DOHH2 (cell line): Measurements from ENCODE around the gene KIF22.

Experiments used
- EZH2phosphoT487 ChIP-seq: fragments of 200-600 bp; sonication (generic); IDR thresholded peaks from 2 replicates; pipeline ENCODE4 v1.6.1; 2017; ENCODE audit warnings: borderline replicate concordance, mild to moderate bottlenecking, antibody characterized with exemption, low read length, moderate library complexity, mixed read lengths
- TF ChIP-seq, protein P1 (sequence below): fragments of 200-600 bp; sonication (generic); IDR thresholded peaks from one replicate; pipeline ENCODE4 v1.5.1; 2014; ENCODE audit warnings: antibody characterized with exemption, mild to moderate bottlenecking, low read depth, low read length; ENCODE audit not compliant: poor library complexity, severe bottlenecking

DNA sequence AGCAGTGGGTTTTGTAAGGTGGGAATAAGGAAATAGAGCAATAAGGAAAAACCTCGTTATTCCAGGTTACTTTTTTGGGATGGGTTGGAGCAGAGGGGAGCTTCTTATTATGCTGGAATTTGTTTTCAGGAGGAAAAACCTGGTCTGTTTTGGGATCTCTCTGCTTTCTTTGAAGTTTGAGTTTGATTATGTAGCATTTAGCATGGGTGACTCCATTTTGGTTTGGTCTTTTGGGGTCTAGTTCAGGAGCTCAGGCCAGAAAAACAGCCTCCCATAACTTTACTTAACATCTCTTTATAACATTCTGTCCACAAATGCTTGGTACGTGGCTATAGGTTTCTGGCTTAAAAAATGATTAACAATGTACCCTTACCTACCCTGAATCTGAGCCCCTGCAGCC, 21.0 kb upstream of the KIF22 start:
- TF ChIP-seq, protein P1, sequence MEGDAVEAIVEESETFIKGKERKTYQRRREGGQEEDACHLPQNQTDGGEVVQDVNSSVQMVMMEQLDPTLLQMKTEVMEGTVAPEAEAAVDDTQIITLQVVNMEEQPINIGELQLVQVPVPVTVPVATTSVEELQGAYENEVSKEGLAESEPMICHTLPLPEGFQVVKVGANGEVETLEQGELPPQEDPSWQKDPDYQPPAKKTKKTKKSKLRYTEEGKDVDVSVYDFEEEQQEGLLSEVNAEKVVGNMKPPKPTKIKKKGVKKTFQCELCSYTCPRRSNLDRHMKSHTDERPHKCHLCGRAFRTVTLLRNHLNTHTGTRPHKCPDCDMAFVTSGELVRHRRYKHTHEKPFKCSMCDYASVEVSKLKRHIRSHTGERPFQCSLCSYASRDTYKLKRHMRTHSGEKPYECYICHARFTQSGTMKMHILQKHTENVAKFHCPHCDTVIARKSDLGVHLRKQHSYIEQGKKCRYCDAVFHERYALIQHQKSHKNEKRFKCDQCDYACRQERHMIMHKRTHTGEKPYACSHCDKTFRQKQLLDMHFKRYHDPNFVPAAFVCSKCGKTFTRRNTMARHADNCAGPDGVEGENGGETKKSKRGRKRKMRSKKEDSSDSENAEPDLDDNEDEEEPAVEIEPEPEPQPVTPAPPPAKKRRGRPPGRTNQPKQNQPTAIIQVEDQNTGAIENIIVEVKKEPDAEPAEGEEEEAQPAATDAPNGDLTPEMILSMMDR, result no peak
- no peak for TF ChIP-seq EZH2phosphoT487
